Muscle of arm (tissue), 12 donors: ENCODE measurements around the gene NAIF1. TPM values are rescaled to one million over a fixed set of nuclear protein-coding genes. Genes with fewer than 3 reads are reported as not detected.

Source experiments
- DNase-seq: peaks from one replicate; pipeline ENCODE4 v3.0.0-alpha.2; 2013
- polyA plus RNA-seq, 12 donors: library from polyadenylated mRNA; unstranded; fragments of 120-200 nt; gene quantifications; one replicate each; pipeline ENCODE4 v1.2.1, GENCODE V29; 2013; ENCODE audit not compliant: insufficient read length in 12 of 12

Gene NAIF1
- polyA plus RNA-seq, 12 donors: 6.5 to 21.2 (median 8.0) TPM; not detected in 1

DNA sequence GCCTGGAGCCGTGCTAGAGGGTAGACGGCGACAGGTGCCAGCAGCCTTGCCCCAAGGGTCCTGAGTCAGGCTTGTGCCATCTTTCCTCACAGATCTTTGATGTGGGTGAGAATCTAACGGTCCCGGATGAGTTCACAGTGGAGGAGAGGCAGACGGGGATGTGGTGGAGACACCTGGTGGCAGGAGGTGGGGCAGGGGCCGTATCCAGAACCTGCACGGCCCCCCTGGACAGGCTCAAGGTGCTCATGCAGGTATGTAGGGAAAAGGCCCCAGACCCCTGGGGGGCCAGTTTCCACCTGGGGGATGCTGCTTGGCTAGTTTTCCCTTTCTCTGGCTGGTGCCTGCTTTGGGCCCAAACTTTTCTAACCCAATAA, 36.5 kb upstream of the NAIF1 start:
- no peak for DNase-seq

DNA sequence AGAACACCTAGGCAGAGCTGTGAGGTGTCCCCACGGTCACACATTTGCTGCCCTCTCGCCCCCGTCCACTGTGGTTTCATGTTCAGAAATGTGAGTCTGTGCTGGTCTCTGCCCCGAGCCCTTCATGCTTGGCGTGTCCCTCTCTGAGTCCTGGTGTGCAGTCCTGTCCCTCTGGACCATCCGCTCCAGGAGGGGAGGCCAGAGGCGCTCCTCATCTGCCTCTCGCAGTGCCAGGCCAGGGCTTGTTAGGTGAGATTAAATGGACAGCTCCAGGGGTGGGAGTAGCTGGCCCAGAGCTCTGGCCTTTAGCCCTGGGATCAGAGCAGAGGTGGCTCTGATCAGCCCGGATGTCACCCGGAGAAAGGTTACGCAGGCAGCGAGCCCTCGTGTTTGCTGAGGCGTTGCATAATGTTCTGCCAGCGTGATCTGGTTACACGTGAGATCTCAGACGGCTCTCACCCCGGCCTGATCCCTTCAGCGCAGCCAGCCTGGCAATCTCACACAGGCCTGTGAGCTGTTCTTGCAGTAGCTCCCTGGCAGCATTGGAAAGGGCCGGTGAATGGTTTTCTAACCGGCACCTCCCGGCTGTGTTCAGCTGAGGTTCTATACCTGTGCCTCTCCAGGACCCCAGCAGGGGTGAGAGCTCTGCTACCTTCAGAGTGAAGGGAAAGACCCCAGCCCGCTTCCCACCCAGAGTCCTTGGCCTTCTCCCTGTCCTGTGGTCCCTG, 35.9 kb upstream of the NAIF1 start:
- DNase-seq: no peak

DNA sequence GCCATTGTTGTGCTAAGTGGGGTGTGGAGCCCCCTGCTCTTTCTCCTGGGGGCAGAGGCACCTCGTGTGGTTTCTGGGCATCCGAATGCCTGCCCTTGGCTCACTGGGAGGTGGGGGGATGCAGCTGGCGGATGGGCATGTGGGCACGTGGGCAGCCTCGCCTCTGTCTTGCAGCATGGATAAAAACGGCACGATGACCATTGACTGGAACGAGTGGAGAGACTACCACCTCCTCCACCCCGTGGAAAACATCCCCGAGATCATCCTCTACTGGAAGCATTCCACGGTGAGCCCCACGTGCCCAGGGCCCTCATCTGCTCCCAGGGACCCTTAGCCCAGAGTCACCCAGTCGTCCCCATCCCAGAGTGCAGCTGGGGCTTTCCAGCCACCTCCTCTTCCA, 35.1 kb upstream of the NAIF1 start:
- no peak for DNase-seq

DNA sequence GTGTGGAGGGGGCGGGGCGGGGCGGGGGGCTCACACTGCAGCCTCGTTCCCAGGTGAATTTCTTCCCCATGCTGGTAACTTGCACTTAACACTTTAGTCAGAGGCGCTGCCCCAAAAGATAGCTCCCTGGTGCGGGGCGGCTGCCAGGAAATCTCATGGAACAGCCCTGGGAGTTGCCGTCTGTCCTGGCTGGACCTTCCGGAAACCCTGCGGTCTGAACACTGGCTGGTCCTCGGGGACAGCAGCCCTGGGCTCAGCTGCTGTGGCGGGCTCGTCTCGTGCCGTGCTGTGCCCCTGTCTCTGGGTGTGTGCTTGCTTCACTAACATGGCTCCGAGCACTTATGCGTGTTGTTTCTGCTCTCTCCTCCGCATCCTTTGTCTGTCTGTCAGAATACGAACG, 34.6 kb upstream of the NAIF1 start:
- no peak for DNase-seq

DNA sequence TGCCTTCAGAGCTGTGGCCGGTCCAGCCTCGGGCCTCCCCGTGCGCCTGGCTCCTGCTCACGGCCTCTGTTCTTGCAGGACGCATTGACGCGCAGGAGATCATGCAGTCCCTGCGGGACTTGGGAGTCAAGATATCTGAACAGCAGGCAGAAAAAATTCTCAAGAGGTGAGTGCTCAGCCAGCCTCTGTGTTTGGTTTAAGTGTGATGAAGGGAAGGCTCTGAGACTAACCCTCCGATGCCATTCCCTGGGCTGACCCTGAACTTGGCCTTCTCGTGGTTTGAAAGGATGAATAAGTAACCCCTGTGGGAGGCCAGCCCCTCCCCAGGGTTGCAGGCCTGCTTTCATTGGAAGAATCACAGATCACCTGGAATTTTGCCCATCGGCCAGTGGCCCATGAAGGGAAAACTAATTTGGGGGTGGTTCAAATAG, 34.1 kb upstream of the NAIF1 start:
- no peak for DNase-seq

DNA sequence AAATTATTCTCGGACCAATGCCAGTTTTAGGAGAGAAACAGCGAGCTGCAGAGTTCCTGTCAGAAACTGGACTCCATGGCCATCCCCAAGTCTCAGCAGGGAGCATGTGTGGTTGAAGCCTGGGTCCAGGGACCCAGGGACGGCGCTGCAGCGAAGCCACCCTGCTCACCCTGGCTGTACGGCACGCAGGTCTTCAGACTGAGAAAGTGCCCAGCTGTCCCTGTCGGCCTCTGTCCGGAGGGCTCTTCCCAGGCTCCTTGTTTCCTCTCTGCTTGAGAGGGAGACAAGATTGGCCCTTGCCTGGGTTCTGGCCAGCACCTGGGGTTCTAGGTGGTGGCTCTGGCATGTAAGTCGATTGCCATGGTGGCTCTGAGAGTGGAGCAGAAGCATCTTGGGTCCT, 33.5 kb upstream of the NAIF1 start:
- no peak for DNase-seq

DNA sequence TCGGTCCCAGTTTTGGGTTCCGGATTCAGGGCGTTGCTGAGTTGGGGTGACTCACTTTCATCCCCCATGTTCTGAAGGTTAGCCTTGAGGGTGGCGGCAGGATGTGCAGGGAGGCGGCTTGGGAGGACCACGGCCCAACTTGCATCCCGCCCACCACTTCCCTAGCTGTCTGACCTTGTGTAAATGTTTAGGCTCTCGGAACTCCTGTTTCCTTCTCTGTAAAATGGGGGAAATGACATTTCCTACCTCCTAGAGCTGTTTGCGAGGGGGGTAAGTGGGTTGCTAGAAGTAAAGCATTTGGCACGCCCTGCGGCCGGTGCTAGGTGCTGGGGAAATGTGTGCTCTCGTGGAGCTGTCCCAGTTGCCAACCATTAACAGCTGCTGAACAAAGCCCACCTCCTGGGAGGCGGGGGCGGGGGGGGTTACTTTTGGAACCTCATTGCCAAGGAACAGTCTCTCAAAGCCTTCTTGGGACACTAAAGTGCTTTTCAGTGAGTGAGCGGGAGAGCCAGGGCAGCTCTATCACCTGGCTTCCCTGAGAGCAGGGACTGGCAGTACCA, 32.9 kb upstream of the NAIF1 start:
- no peak for DNase-seq

DNA sequence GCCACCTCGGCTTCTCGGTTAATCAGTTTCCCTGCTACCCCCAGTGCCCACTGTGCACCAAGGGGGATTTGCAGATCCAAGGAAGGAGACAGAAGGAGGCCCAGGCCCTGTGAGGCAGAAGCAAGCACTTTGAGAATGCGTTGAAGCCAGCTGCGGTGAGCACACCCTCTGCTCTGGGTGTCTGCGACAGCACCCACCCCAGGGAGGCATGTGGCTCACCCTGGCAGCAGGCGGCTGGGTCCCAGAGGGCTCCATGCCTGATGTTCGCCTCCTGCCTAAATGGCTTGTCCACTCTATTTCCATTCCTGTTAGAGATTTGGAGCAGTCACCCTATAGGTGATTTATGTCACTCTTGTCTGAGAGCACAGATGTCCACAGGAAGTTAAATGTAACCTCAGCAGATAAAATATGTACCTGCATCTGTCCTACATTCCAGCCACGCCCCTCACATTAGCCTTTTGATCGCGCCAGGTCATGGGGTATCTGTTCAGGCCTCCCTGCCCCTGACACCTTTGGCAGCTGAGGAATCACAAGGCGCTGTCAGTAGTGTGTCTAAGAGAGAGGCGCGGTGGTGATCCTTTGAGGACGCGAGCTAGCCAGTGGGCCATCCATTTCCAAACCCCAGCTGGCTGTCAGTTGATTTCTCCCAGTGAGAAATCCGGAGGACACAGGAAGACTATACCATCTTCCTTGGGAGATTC, 32.3 kb upstream of the NAIF1 start:
- no peak for DNase-seq

DNA sequence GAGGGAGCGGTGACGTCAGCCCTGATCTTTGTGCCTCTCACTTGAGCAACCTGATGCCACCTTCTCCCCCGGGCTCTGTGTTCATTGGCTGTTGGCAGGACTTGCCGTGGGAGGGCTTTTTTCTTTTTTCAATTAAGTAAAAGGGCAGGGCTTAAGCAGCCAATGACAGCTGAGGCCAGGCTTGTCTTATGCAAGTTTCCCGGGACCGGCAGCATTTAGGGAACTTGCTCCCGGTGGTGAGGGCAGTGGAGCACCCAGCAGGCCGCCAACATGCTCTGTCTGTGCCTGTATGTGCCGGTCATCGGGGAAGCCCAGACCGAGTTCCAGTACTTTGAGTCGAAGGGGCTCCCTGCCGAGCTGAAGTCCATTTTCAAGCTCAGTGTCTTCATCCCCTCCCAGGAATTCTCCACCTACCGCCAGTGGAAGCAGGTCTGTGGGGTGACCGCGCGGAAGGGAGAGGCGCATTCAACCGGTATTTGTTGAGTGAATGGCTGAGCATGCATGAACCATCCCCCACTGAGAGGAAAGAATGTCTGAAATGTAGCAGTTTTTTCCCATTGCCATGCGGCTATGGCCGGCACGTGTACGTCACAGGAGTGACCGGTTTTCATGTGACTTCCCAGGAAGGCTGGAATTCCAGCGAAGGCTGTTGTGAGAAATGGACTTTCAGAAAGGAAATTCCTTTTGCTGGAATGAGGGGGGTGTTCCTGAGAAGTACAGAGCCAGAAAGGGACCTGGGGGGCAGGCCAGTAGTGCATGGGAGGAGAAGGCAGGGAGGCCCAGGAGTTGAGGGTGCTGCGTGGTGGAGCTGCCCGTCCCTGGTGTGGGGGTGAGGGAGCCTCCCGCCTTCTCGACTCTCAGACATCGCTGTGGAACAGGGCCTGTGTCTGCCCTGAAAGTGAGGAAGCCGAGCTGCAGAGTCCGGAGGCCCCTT, 31.4 kb upstream of the NAIF1 start:
- DNase-seq: peak; percentile 75

DNA sequence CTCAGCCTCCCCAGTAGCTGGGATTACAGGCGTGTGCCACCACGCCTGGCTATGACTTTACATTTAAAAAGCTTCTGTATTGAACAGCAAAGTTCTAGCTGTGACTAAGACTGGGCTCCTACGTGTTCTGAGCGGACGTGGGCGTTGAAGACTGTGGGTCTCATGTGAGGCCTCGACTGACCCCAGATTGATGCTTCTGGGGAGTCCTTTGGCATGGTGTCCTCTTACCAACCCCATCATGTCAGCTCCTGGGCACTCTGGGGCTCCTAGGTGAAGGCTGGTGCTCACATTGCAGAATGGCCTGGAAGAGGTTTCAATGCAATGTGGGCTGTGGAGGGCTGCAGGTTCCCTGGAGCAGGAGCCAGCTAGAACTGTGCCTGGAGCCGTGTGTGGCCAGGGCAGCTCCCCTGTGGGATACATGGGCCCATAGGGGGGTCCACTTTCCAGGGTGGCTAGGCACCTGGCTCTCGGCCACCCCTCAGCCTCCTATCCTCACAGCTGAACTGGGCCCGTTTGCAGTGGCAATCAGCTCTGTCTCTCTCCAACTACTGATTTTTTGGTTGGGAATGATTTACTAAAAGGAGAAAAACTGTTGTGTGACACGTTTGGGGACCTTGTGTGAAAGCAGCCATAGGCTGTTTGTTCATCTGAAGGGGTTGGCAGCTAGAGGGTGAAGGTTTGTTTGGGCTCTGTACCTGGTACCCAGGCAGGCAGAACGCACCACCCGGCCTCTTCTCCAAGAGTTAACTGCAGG, 30.6 kb upstream of the NAIF1 start:
- no peak for DNase-seq

DNA sequence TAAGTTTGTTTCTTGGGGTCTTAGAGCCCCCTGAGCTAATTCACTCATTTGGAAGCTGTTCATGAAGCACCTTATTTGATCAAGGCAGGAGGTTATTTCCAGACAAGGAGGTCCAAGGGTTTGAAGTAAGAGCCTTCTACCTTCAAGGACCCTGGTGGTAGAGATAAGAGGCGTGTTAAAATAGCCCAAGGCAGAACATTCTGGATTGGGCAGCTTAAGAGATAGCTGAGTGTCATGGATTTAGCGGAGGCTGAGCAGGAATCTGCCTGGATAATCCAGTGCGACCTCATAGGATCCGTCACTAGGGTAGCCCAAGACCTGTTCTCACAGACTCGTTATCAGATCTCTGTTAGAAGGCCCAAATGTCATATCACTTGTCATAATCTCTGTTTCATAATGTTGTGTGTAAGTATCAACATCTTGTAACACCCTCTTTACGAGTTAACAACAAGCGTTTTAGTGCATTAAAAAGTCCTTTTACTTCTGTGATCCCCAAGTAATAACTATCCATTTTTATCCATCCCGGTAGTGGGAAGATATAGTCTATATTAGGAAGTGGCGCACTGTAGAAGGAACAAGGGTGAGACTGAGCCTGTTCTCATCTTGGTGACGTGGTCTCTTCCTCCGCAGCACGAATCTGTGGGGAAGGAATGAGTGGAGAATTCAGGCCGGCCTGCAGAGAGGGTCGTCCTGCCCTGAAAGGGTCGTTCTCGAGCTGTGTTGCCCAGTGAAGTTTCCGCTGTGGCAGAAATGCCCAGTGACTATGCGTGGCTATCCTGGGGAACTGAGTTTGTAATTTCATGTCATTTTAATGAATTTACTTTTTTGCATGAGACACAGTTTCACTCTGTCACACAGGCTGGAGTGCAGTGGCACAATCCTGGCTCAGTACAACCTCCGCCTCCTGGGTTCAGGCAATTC, 29.8 kb upstream of the NAIF1 start:
- DNase-seq: no peak

DNA sequence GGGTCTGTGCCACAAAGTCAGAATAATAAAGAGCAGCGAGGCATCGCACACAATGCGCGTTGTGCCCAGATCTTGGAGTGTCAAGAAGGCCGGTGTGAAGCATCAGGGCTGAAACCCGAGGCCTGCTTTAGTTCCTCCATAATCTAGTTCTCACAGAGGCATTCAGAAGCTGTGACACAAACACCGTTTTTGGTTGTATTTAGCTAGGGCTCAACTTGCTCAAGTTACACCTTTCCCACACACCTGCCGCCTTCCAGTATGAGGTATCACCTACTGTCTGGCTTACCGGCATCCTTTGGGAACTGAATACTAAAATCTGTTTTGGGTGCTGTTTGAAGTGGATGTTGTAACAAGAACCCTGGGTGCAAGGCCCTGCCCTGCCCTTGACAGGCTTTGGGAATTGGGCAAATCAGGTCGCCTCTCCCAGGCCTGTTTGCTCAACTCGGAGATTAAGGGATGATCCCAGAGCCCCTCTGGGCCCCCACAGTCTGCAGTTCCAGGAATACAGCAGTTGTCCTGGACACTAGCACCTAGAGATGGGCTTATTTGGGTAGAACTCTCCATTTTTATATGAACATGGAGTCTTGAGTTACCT, 27.9 kb upstream of the NAIF1 start:
- no peak for DNase-seq

DNA sequence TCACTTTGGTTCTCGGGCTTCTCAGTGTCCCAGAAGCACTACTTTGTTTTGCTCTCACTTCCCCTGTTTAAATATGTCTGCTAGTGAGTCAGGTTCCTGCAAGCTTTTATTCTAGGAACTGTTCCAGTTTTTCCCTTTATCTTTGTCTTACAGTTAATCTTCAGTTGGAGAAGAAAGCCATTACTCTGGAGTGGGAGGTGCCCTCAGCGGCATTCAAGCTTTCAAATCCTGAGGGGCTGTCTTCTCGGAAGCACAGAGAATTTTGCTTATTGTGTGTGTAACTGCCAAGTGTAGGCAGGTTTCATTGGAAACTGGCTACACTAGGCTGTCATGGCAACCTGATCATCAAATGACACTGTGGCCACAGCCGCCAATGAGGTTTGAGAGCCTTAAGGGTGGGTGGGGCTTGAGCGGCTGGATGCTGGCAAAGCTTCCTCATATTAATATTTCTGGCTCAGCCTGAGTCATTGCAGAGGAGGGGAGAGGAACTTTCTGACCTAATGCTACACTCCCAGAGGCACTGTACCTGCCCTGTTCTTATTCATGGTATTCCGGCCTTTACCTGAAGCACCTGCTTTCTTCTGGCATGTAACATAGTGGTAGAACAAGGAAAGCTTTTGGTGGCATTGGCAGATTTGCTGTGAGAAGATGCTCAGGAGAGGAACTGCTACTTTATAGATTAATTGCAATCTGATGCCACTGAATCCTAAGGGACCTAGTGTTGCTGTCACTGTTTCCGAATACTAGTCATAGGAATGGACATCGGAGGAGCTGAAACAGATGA, 27.2 kb upstream of the NAIF1 start:
- peak; percentile 94 for DNase-seq

DNA sequence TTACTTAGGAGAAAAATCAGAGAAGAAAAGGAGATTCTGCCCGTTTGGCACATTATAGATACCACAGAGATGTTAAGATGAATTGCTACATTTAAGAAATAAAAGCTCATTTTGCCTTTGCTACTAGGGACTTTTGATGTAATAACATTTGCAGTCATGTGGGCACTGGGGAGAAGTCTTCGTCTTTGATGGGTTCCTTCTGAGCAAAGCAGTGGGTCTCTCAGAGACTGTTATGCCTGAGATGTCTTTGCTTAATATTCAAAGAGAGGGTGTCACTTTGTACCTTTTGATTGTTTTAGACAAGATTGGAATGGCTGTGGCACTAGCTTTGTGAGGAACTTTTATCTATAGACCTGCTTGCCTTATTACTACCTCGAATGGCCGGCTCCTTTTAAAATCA, 25.9 kb upstream of the NAIF1 start:
- no peak for DNase-seq

DNA sequence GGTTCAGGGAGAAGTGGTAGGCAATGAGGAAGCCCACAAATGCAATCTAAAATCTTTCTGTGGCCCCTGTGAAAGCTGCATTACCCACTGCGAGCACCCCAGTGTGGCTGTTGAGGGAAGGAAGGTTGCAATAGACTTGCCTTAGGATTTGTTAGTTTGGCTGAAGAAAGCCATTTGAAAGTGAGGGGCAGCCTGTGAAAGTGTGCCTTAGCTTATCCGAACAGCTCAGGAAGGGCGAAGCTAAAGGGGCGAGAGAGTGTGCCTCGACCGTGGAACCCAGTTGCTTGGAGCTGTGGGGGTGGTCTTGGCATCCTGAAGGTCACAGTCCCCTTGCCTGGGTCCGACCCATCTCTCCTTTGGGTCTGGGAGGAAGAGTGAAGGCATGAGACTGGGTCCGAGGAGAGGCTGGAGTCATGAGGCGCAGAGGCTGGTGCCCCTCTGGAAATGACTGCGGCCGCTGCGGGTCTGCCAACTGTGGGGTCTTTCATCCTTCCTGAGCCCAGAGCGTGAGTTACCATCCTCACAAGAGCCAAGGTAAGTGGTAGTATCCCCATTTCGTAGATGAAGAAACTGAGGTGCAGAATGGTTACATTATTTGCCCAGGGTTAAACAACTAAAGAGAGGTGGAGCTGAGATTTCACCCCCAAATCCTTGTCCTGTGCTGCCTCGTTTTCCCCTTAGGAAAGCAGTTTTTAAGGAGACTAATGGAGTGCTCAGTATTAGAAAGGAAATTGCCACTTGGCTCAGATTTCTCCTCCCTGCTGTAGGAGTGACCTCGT, 25.3 kb upstream of the NAIF1 start:
- no peak for DNase-seq

DNA sequence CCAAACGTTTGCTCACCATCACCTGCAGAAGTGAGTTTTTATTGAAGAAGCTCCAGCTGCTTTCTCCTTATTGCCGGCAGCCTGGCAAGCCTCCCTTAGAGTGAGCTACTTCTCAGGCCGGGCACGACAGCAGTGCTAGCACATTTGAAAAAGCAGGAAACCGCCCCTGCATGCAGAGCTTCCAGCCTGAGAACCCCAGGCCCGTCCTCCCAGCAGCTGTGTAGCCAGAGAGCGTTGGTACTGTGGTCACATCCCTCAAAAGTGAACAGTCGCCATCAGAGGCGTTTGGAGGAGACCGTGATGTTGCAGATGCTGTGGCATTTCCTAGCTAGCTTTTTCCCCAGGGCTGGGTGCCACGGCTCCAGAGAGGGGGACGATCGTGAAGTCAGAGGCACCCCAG, 24.5 kb upstream of the NAIF1 start:
- DNase-seq: no peak

DNA sequence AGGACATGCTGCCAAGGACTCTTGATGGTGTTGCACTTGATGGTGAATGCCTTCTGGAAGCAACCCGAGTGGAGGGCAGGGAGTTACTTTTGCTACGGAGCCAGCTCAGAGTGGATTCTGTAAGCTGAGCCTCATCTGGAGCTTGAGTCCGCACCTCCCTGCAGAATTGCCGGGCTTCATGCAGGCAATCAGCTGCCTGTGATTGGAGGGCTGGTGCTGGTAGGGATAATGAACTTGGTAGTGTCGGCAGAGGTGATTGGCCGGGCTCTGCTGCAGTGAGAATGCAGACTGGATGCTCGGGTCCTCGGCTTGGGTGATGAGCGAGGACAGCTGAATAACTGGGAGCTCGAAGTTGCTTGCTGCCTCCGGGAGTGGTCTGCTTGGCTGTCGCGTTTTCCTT, 24.0 kb upstream of the NAIF1 start:
- peak; percentile 92 for DNase-seq

DNA sequence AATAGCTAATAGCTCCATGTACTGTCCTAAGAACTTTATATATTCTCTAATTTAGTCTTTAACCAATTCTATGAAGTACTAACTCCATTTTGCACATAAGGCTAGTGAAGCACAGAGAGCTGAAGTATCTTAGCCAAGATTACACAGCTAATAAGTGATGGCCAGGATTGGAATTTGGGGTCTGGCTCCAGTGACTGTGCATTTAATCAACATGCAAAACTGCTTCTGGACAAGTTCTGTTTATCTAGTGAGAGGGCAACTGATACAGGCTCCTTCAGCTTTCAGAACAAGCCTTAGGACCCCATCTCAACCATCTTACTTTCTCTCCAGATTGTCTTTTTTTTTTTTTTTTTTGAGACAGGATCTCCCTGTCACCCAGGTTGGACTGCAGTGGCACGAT, 22.2 kb upstream of the NAIF1 start:
- no peak for DNase-seq
